SK-N-SH (cell line): ENCODE data around the gene NLN. TPM values are rescaled to one million over a fixed set of nuclear protein-coding genes. Genes with fewer than 3 reads are reported as not detected.

ENCODE experiments used
- CTCF ChIA-PET: fragments of 300-600, 350-600 bp; formaldehyde crosslinking; extraction: SDS; loops from one replicate; lab custom pipeline; 2021; lab: Yijun Ruan, JAX
- POLR2A ChIA-PET: fragments of 350-600 bp; sonication (Branson Sonifier 250); formaldehyde crosslinking; extraction: SDS; loops from one replicate; lab custom pipeline; 2020; ENCODE audit warnings: antibody characterized with exemption, inconsistent platforms; lab: Yijun Ruan, JAX
- DNase-seq: peaks from one replicate; pipeline ENCODE4 v3.0.0; 2012
- H2AFZ ChIP-seq: fragments of 200-600 bp; sonication (generic); 2 replicates; pipeline ENCODE4 v1.8.1; 2016; ENCODE audit warnings: antibody characterized with exemption, mild to moderate bottlenecking, low read depth
- H3F3A ChIP-seq: fragments of 200-600 bp; sonication (generic); replicated peaks from 2 replicates; pipeline ENCODE3; 2016; ENCODE audit warnings: antibody characterized with exemption, mild to moderate bottlenecking; ENCODE audit not compliant: insufficient read depth
- H3K27ac ChIP-seq, 2 experiments: fragments of 200-500 bp in 1 of 2; fragments of 200-600 bp in 1 of 2; sonication (Bioruptor generic) in 1 of 2; sonication (generic), shearing (Covaris generic) in 1 of 2; 2 replicates each; pipeline versions ENCODE4 v1.5.1 to v1.6.1; 2014 to 2016; ENCODE audit warnings: low read depth in 2 of 2, inconsistent platforms in 1 of 2, low read length in 1 of 2, mild to moderate bottlenecking in 1 of 2, mixed read lengths in 1 of 2
- H3K27me3 ChIP-seq: fragments of 200-600 bp; sonication (generic), shearing (Covaris generic); 2 replicates; pipeline ENCODE4 v1.6.1; 2016; ENCODE audit warnings: mixed run types; ENCODE audit not compliant: insufficient read depth
- H3K36me3 ChIP-seq, 2 experiments: fragments of 200-500 bp in 1 of 2; fragments of 200-600 bp in 1 of 2; sonication (Bioruptor generic) in 1 of 2; sonication (generic) in 1 of 2; replicated peaks in 1 of 2; 2 replicates each; pipeline versions ENCODE3 to v1.5.1; 2014 to 2016; ENCODE audit warnings: low read length in 1 of 2, mild to moderate bottlenecking in 1 of 2; ENCODE audit not compliant: insufficient read depth in 2 of 2, control insufficient read depth in 1 of 2
- H3K4me1 ChIP-seq, 2 experiments: fragments of 200-500 bp in 1 of 2; fragments of 200-600 bp in 1 of 2; sonication (Bioruptor generic) in 1 of 2; sonication (generic), shearing (Covaris generic) in 1 of 2; 2 replicates each; pipeline versions ENCODE4 v1.5.1 to v1.6.1; 2014 to 2016; ENCODE audit warnings: low read depth in 1 of 2, low read length in 1 of 2, mixed run types in 1 of 2; ENCODE audit not compliant: insufficient read depth in 2 of 2, control insufficient read depth in 1 of 2
- H3K4me2 ChIP-seq: fragments of 200-600 bp; sonication (generic), shearing (Covaris generic); 2 replicates; pipeline ENCODE4 v1.6.1; 2017; ENCODE audit warnings: mixed run types
- H3K4me3 ChIP-seq, 2 experiments: fragments of 200-500 bp in 1 of 2; fragments of 200-600 bp in 1 of 2; sonication (Bioruptor generic) in 1 of 2; sonication (generic), shearing (Covaris generic) in 1 of 2; 2 replicates each; pipeline versions ENCODE4 v1.5.1 to v1.8.1; 2014 to 2016; ENCODE audit warnings: low read depth in 2 of 2, inconsistent platforms in 1 of 2, low read length in 1 of 2, mild to moderate bottlenecking in 1 of 2, mixed read lengths in 1 of 2, moderate library complexity in 1 of 2
- H3K79me2 ChIP-seq: fragments of 200-600 bp; sonication (generic); 2 replicates; pipeline ENCODE4 v1.8.1; 2017; ENCODE audit warnings: mild to moderate bottlenecking; ENCODE audit not compliant: insufficient read depth
- H3K9ac ChIP-seq: fragments of 200-600 bp; sonication (generic); 2 replicates; pipeline ENCODE4 v1.6.1; 2017; ENCODE audit warnings: mixed run types
- H3K9me2 ChIP-seq: fragments of 200-600 bp; sonication (generic); 2 replicates; pipeline ENCODE4 v1.6.1; 2017; ENCODE audit warnings: mixed run types
- H3K9me3 ChIP-seq: fragments of 200-600 bp; sonication (generic); 2 replicates; pipeline ENCODE4 v1.6.1; 2017; ENCODE audit warnings: mixed run types, mild to moderate bottlenecking, moderate library complexity
- H4K20me1 ChIP-seq: fragments of 200-600 bp; sonication (generic); 2 replicates; pipeline ENCODE4 v1.6.1; 2017; ENCODE audit warnings: mild to moderate bottlenecking, mixed run types; ENCODE audit not compliant: insufficient read depth
- ELF1 ChIP-seq: IDR thresholded peaks from 2 replicates; pipeline ENCODE4 v1.4.0; 2012
- FOSL2 ChIP-seq: IDR thresholded peaks from 2 replicates; pipeline ENCODE4 v1.4.0; 2012; ENCODE audit warnings: low read depth, mild to moderate bottlenecking, moderate library complexity, borderline replicate concordance
- FOXJ3 ChIP-seq: sonication (generic); formaldehyde crosslinking; IDR thresholded peaks from 2 replicates; pipeline ENCODE4 v1.5.1; 2020; ENCODE audit warnings: mild to moderate bottlenecking, missing genetic modification reagents
- FOXM1 ChIP-seq: IDR thresholded peaks from 2 replicates; pipeline ENCODE4 v1.4.0; 2012; ENCODE audit warnings: low read depth, mild to moderate bottlenecking
- GABPA ChIP-seq: IDR thresholded peaks from 2 replicates; pipeline ENCODE4 v1.4.0; 2012; ENCODE audit warnings: low read depth, mild to moderate bottlenecking
- GATA2 ChIP-seq: sonication (generic); formaldehyde crosslinking; IDR thresholded peaks from 2 replicates; pipeline ENCODE4 v1.5.0; 2020; ENCODE audit warnings: mild to moderate bottlenecking, missing genetic modification reagents
- JUND ChIP-seq: IDR thresholded peaks from 2 replicates; pipeline ENCODE4 v1.4.0; 2012
- MXI1 ChIP-seq: IDR thresholded peaks from 2 replicates; pipeline ENCODE4 v1.6.1; 2012; ENCODE audit warnings: mild to moderate bottlenecking, low read depth, low read length, improper control_type of control experiment
- NRF1 ChIP-seq: IDR thresholded peaks from 2 replicates; pipeline ENCODE4 v1.6.1; 2012; ENCODE audit warnings: low read depth, mild to moderate bottlenecking, low read length
- RCOR1 ChIP-seq: fragments of 150-350 bp; IDR thresholded peaks from 2 replicates; pipeline ENCODE4 v1.6.1; 2017; ENCODE audit warnings: antibody characterized with exemption, low read length
- REST ChIP-seq: IDR thresholded peaks from 2 replicates; pipeline ENCODE4 v1.6.1; 2012; ENCODE audit warnings: mild to moderate bottlenecking, low read depth, low read length, moderate library complexity
- RFX5 ChIP-seq: IDR thresholded peaks from 2 replicates; pipeline ENCODE4 v1.6.1; 2012; ENCODE audit warnings: mild to moderate bottlenecking, improper control_type of control experiment, low read length
- SIN3A ChIP-seq: IDR thresholded peaks from 2 replicates; pipeline ENCODE4 v1.6.1; 2012; ENCODE audit warnings: low read depth, mild to moderate bottlenecking, low read length, moderate library complexity, borderline replicate concordance
- TEAD4 ChIP-seq: IDR thresholded peaks from 2 replicates; pipeline ENCODE4 v1.4.0; 2012; ENCODE audit warnings: mild to moderate bottlenecking, borderline replicate concordance; ENCODE audit not compliant: insufficient read depth
- YY1 ChIP-seq: IDR thresholded peaks from 2 replicates; pipeline ENCODE4 v1.4.0; 2012; ENCODE audit warnings: low read depth, mild to moderate bottlenecking
- WGBS: methylation state at CpG from one replicate; pipeline ENCODE4 v1.1.6; 2017; ENCODE audit warnings: low lambda C conversion rate; 5-methylcytosine and 5-hydroxymethylcytosine counted together
- polyA plus RNA-seq, 3 experiments: library from polyadenylated mRNA; depleted of rRNA; stranded (reverse); fragments of >200 nt; gene quantifications; 2 replicates each; pipeline ENCODE4 v1.2.3, GENCODE V29; 2012
- TF ChIP-seq, protein P1 (sequence below): fragments of 200-600 bp; sonication (generic); IDR thresholded peaks from 2 replicates; pipeline ENCODE4 v1.6.1; 2017; ENCODE audit warnings: antibody characterized with exemption, mild to moderate bottlenecking, moderate library complexity
- TF ChIP-seq, protein P2 (sequence below): IDR thresholded peaks from 2 replicates; pipeline ENCODE4 v1.4.0; 2012; ENCODE audit warnings: low read depth, borderline replicate concordance
- TF ChIP-seq, protein P3 (sequence below): IDR thresholded peaks from 2 replicates; pipeline ENCODE4; 2012

Gene NLN
- polyA plus RNA-seq, 1 of the 3 experiments (the other 2 are of a cell fraction) = 17.1 TPM

GRCh38 chr5:65854925-65855324, 132.9 kb downstream of the NLN start:
- no peaks in the 10 kb centered on the region for H3K27me3 ChIP-seq
- POLR2A ChIA-PET = no interaction called here
- peaks cover 0 to 5% of the 10 kb centered on the region in 2 experiments; a peak in 1 of 4 replicates for H3K4me1 ChIP-seq
- H3K9me2 ChIP-seq = no peaks in the 10 kb centered on the region
- H3K36me3 ChIP-seq = no peaks in the 10 kb centered on the region
- H3K9ac ChIP-seq = no peak overlapping the region
- no peaks in the 10 kb centered on the region for H3K79me2 ChIP-seq
- H4K20me1 ChIP-seq = no peaks in the 10 kb centered on the region
- no peaks in the 10 kb centered on the region for H3K9me3 ChIP-seq
- TF ChIP-seq JUND (no peak), YY1 (no peak), TEAD4 (no peak), GATA2 (CRISPR knock-in tag) (no peak)
- TF ChIP-seq, protein P1, sequence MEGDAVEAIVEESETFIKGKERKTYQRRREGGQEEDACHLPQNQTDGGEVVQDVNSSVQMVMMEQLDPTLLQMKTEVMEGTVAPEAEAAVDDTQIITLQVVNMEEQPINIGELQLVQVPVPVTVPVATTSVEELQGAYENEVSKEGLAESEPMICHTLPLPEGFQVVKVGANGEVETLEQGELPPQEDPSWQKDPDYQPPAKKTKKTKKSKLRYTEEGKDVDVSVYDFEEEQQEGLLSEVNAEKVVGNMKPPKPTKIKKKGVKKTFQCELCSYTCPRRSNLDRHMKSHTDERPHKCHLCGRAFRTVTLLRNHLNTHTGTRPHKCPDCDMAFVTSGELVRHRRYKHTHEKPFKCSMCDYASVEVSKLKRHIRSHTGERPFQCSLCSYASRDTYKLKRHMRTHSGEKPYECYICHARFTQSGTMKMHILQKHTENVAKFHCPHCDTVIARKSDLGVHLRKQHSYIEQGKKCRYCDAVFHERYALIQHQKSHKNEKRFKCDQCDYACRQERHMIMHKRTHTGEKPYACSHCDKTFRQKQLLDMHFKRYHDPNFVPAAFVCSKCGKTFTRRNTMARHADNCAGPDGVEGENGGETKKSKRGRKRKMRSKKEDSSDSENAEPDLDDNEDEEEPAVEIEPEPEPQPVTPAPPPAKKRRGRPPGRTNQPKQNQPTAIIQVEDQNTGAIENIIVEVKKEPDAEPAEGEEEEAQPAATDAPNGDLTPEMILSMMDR = no peak
- H3F3A ChIP-seq = peaks cover 3% of the 10 kb centered on the region
- no peak overlapping the region for H2AFZ ChIP-seq
- no peak overlapping the region for H3K4me2 ChIP-seq
- 95% methylated on average over 2 of the region's 2 CpGs for WGBS
- H3K4me3 ChIP-seq = no peak overlapping the region
- no peak for DNase-seq
- no peak overlapping the region for H3K27ac ChIP-seq
- CTCF ChIA-PET = no interaction called here

DNA sequence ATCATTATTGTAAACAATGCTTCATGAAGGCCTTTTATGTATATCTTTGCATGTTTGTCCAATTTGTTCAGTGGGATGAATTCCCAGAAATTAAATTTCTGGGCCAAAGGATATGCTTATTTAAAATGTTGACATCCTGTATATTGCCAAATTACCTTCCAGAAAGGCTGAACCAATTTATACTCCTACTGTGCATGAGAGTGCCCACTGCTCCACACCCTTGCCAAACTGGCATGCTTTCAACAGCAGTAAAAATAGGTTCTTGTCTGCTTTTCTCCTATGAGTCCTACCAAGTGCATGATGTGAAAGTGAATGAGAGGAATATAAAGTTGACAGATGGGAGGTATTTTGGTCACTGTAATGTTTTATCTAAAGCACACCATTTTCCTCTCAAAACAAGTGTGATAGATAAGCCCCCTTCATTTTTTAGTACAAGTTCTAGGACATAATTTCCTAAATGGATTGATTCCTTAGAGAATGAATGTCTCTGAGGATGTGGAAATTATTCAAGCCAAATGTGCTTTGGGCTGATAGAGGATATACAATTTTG, 133.8 kb downstream of the NLN start:
- H4K20me1 ChIP-seq = no peaks in the 10 kb centered on the region
- no peaks in the 10 kb centered on the region for H3K9me2 ChIP-seq
- CTCF ChIA-PET = no interaction called here
- no peak overlapping the region for H2AFZ ChIP-seq
- no peak overlapping the region for H3K4me3 ChIP-seq
- TF ChIP-seq ELF1 = no peak
- no peak for TF ChIP-seq TEAD4
- no peak for TF ChIP-seq FOXM1
- no peak for TF ChIP-seq YY1
- TF ChIP-seq FOXJ3 (CRISPR knock-in tag) = no peak
- TF ChIP-seq GATA2 (CRISPR knock-in tag) = no peak
- no peak for TF ChIP-seq JUND
- TF ChIP-seq FOSL2 = no peak
- no peak for TF ChIP-seq GABPA
- TF ChIP-seq, protein P2, sequence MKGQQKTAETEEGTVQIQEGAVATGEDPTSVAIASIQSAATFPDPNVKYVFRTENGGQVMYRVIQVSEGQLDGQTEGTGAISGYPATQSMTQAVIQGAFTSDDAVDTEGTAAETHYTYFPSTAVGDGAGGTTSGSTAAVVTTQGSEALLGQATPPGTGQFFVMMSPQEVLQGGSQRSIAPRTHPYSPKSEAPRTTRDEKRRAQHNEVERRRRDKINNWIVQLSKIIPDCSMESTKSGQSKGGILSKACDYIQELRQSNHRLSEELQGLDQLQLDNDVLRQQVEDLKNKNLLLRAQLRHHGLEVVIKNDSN = no peak
- no peak for TF ChIP-seq REST
- no peak for TF ChIP-seq NRF1
- no peak for TF ChIP-seq RCOR1
- TF ChIP-seq RFX5 = no peak
- TF ChIP-seq MXI1 = no peak
- no peak for TF ChIP-seq SIN3A
- TF ChIP-seq, protein P3, sequence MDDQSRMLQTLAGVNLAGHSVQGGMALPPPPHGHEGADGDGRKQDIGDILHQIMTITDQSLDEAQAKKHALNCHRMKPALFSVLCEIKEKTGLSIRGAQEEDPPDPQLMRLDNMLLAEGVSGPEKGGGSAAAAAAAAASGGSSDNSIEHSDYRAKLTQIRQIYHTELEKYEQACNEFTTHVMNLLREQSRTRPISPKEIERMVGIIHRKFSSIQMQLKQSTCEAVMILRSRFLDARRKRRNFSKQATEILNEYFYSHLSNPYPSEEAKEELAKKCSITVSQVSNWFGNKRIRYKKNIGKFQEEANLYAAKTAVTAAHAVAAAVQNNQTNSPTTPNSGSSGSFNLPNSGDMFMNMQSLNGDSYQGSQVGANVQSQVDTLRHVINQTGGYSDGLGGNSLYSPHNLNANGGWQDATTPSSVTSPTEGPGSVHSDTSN = no peak
- TF ChIP-seq, all 33 proteins: peak for 0
- Histone ChIP-seq H3K9me3 (no peaks in the 10 kb centered on the region), H3F3A (peaks cover 3% of the 10 kb centered on the region), H3K4me2 (no peak overlapping the region), H3K9ac (no peak overlapping the region), H3K27ac (no peak overlapping the region), H3K79me2 (no peaks in the 10 kb centered on the region), H3K4me1 (peaks cover 0 to 5% of the 10 kb centered on the region in 2 experiments; a peak in 1 of 4 replicates), H3K27me3 (no peaks in the 10 kb centered on the region), H3K36me3 (no peaks in the 10 kb centered on the region)
- POLR2A ChIA-PET = no interaction called here
- DNase-seq = no peak
